HG02884 (cell line): ENCODE results near the gene GDAP2.

Experiments used
- ATAC-seq: cut with Tn5 transposase; IDR thresholded peaks from one replicate; pipeline ENCODE4 v1.9.1; 2021; ENCODE audit warnings: mild to moderate bottlenecking, moderate library complexity; ENCODE audit not compliant: unreplicated experiment

GDAP2 gene

DNA sequence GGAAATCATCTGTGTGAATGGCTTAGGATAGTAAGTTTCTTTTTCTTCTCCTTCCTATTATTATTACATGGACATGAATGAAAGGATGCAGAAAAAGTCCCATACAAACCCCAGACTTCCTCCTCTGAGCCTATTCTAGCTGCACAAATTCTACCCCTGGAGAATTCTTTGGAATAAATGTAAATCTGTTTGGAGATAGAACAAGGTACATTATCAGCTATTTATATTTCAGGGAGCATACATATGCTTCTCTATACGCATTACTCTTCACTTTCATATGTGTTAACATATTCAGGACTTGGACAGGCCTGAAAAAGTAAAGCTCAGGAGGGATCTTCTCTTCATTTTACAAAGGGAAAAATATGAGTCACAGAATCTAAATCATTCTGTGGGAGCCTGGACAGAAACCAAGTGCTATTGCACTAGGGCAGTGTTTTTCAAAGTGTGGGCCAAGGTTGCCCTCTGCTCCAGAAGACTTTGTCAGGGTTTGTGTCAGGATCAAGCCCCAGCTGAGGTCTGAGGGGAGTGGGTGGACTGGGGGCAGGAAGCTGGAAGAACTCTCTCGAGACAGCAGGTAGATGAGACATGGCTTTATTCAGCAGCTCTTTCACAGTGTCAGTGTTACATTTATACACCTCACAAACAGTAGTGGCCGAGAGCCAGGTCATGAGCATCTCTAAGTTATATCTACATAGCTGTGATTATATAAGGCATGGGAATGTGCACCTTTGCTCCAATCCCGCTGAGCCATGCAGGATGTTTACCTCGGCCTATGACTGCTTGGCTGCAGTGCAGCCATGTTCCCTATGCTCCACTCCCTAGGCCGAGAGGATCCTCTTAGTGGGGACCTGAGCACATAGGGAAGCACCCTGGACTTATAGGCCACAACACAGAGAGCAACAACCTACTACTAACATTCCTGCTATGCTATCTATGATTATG lies 114.3 kb downstream of the GDAP2 start:
- ATAC-seq, result no peak
